WTC11 (cell line): ENCODE data around the gene SPDYC.

ENCODE experiments used
- ATF2 ChIP-seq: sonication (generic); formaldehyde crosslinking; IDR thresholded peaks from 2 replicates; pipeline ENCODE4 v1.8.1; 2022; ENCODE audit warnings: low read depth, missing genetic modification reagents, borderline replicate concordance
- CTCF ChIP-seq: fragments of 200-600 bp; IDR thresholded peaks from 2 replicates; pipeline ENCODE4 v1.8.0; 2022; ENCODE audit warnings: antibody characterized with exemption
- NFE2L1 ChIP-seq: sonication (generic); formaldehyde crosslinking; IDR thresholded peaks from 2 replicates; pipeline ENCODE4 v1.8.1; 2023; ENCODE audit warnings: missing genetic modification reagents
- SP1 ChIP-seq: sonication (generic); formaldehyde crosslinking; conservative IDR thresholded peaks from 2 replicates; pipeline ENCODE4 v1.8.1; 2022; ENCODE audit warnings: missing genetic modification reagents
- ZNF416 ChIP-seq: fragments of 250-450 bp; sonication (Bioruptor Pico); IDR thresholded peaks from 2 replicates; pipeline ENCODE4 v1.9.0; 2021; ENCODE audit warnings: mild to moderate bottlenecking, inconsistent platforms
- TF ChIP-seq, protein P1 (sequence below): sonication (generic); formaldehyde crosslinking; conservative IDR thresholded peaks from 2 replicates; pipeline ENCODE4 v1.8.1; 2022; ENCODE audit warnings: mild to moderate bottlenecking, missing genetic modification reagents

DNA sequence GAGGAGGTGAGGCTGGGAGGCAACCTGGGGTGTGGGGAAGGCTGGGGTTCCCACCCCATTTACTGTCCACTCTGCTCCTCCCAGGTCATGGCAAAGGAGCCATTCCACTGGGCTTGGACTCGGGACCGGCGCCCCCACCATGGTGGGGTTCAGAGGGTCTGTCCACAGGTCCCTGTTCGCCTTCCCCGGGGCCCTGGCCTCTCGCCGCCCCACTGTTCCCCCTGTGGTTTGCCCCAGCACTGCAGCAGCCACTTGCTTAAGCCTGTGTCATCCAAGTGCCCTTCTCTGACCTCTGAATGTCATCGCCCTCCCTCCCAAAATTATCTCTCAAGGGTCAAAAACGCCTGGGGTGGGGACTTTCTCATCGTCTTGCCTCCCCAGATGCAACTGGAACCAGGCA lies 2.6 kb downstream of the SPDYC start:
- no peak for TF ChIP-seq CTCF
- TF ChIP-seq SP1 (CRISPR knock-in tag), result no peak
- no peak for TF ChIP-seq NFE2L1 (CRISPR knock-in tag)
- no peak for TF ChIP-seq ATF2 (CRISPR knock-in tag)
- no peak for TF ChIP-seq ZNF416 (CRISPR knock-in tag)
- TF ChIP-seq, protein P1, sequence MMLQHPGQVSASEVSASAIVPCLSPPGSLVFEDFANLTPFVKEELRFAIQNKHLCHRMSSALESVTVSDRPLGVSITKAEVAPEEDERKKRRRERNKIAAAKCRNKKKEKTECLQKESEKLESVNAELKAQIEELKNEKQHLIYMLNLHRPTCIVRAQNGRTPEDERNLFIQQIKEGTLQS, result no peak
